ENCODE measurements around the gene ENTR1.
"Not testable (repeated sequence)": the region's sequence is repeated elsewhere in the genome, so short reads cannot be mapped to it uniquely, and the experiment has no call there.

Gene ENTR1

GRCh38 chr9:136438548-136439480, 28.4 kb upstream of the ENTR1 start:
- DNase-seq = no peak

GRCh38 chr9:136437839-136438547, 27.6 kb upstream of the ENTR1 start:
- no peak for DNase-seq

GRCh38 chr9:136437430-136437829, 27.0 kb upstream of the ENTR1 start:
- no peak for DNase-seq

- no peak for DNase-seq
These were observed 25.7 kb upstream of the ENTR1 start for GRCh38 chr9:136436055-136436634.

- no peak for DNase-seq
These were observed 24.3 kb upstream of the ENTR1 start for GRCh38 chr9:136434580-136435169.

GRCh38 chr9:136433849-136434579, 23.6 kb upstream of the ENTR1 start:
- no peak for DNase-seq

GRCh38 chr9:136433043-136433715, 22.8 kb upstream of the ENTR1 start:
- DNase-seq = no peak

- DNase-seq = no peak
These were observed 22.2 kb upstream of the ENTR1 start for GRCh38 chr9:136432591-136432990.

GRCh38 chr9:136431782-136432350, 21.5 kb upstream of the ENTR1 start:
- no peak for DNase-seq

GRCh38 chr9:136430588-136431234, 20.3 kb upstream of the ENTR1 start:
- no peak for DNase-seq

GRCh38 chr9:136429683-136430491, 19.5 kb upstream of the ENTR1 start:
- DNase-seq = no peak

- DNase-seq = no peak
These were observed 18.7 kb upstream of the ENTR1 start for GRCh38 chr9:136429075-136429628.

- no peak for DNase-seq
These were observed 16.4 kb upstream of the ENTR1 start for GRCh38 chr9:136426787-136427186.

- not testable (repeated sequence) for DNase-seq
These were observed 15.0 kb upstream of the ENTR1 start for GRCh38 chr9:136425367-136425766.

- no peak for DNase-seq
These were observed 14.4 kb upstream of the ENTR1 start for GRCh38 chr9:136424750-136425362.

GRCh38 chr9:136423432-136424146, 13.2 kb upstream of the ENTR1 start:
- DNase-seq = no peak

- no peak for DNase-seq
These were observed 12.5 kb upstream of the ENTR1 start for GRCh38 chr9:136422876-136423275.

- DNase-seq = no peak
These were observed 11.4 kb upstream of the ENTR1 start for GRCh38 chr9:136421791-136422190.

GRCh38 chr9:136419092-136419420, 8.6 kb upstream of the ENTR1 start:
- DNase-seq = no peak

All from cerebellar nuclear complex (tissue), 1 donor.